Kidney epithelial cell (primary cell): ENCODE measurements around the gene ANKFN1. TPM values are rescaled to one million over a fixed set of nuclear protein-coding genes. Genes with fewer than 3 reads are reported as not detected.

Experiments
- DNase-seq: peaks from one replicate; pipeline ENCODE4 v3.0.0-alpha.2; 2010; ENCODE audit warnings: low read depth
- H3K27me3 ChIP-seq: 2 replicates; pipeline ENCODE4 v1.6.0; 2011; ENCODE audit warnings: low read length; ENCODE audit not compliant: control insufficient read depth, insufficient read depth
- H3K36me3 ChIP-seq: 2 replicates; pipeline ENCODE4 v1.5.1; 2011; ENCODE audit warnings: low read length; ENCODE audit not compliant: control insufficient read depth, insufficient read depth
- H3K4me3 ChIP-seq: 2 replicates; pipeline ENCODE4 v1.5.1; 2011; ENCODE audit warnings: low read depth, mild to moderate bottlenecking, control low read depth, low read length
- total RNA-seq: library from RNA; depleted of rRNA; stranded (reverse); fragments of >200 nt; gene quantifications from 2 replicates; pipeline ENCODE4 v1.2.3, GENCODE V29; 2015
- TF ChIP-seq, protein P1 (sequence below): IDR thresholded peaks from 2 replicates; pipeline ENCODE4 v1.5.1; 2011; ENCODE audit warnings: mild to moderate bottlenecking, moderate library complexity, low read length, control low read depth, inconsistent platforms; ENCODE audit not compliant: insufficient read depth, poor library complexity, severe bottlenecking

ANKFN1 gene
- total RNA-seq, 1 donor from 2014 or later, result not detected

DNA sequence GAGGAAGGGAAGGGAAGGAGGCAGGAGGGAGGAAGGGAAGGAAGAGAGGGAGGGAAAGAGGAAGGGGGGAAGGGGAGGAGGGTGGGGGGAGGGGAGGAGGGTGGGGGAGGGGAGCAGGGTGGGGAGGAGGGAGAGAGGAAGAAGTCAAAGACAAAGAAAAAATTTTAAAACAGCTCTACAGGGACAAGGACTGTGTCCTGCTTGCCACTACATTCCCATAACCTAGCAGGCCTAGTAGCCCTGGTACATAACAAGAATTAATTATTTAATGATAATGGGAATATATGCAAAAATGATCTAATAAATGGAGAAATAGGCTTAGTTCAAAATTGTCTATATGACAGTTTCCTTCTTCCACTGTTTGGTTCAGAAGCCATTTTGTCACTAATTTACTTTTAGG, 392.7 kb downstream of the ANKFN1 start:
- no peak for DNase-seq
- H3K4me3 ChIP-seq, result no peak overlapping the region
- TF ChIP-seq, protein P1, sequence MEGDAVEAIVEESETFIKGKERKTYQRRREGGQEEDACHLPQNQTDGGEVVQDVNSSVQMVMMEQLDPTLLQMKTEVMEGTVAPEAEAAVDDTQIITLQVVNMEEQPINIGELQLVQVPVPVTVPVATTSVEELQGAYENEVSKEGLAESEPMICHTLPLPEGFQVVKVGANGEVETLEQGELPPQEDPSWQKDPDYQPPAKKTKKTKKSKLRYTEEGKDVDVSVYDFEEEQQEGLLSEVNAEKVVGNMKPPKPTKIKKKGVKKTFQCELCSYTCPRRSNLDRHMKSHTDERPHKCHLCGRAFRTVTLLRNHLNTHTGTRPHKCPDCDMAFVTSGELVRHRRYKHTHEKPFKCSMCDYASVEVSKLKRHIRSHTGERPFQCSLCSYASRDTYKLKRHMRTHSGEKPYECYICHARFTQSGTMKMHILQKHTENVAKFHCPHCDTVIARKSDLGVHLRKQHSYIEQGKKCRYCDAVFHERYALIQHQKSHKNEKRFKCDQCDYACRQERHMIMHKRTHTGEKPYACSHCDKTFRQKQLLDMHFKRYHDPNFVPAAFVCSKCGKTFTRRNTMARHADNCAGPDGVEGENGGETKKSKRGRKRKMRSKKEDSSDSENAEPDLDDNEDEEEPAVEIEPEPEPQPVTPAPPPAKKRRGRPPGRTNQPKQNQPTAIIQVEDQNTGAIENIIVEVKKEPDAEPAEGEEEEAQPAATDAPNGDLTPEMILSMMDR, result no peak
- H3K27me3 ChIP-seq, result no peaks in the 10 kb centered on the region
- H3K36me3 ChIP-seq, result no peaks in the 10 kb centered on the region

DNA sequence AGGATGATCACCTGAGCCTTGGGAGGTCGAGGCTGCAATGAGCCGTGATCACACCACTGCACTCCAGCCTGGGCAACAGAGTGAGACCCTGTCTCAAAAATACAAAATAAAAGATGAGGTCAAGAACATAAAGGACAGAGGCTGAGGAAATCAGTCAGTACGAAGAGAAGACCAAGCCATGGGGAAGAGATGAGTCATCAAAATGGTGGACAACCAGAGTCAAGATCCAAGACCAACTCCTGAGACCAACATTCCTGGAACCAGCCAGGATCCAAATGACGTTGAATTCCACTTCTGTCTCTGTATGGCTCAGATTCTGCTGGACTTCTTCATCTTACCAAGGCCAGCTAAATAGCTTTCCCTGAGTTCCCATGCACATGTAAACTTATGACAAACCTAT, 395.4 kb downstream of the ANKFN1 start:
- TF ChIP-seq, protein P1, result no peak
- H3K36me3 ChIP-seq, result no peaks in the 10 kb centered on the region
- no peaks in the 10 kb centered on the region for H3K27me3 ChIP-seq
- DNase-seq, result no peak
- H3K4me3 ChIP-seq, result no peak overlapping the region

DNA sequence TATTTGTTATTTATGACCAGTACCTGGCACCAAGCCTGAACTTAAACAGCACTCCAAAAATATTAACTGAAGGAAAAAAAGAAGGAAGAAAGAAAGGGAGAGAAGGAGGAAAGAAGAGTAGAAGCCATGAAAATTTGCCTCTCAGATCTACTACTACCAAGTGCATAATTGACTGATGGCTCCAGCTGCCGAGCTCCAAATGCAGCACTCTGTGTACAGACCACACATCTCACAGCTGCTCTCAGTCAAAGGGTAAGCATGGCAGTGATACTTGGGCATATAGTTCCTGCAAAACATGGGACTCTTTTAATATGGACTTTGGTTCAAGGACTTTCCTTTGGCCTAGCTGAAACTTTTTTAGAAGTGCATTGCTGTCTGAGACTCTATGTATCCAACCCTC, 396.2 kb downstream of the ANKFN1 start:
- Histone ChIP-seq H3K27me3 (no peaks in the 10 kb centered on the region), H3K36me3 (no peaks in the 10 kb centered on the region), H3K4me3 (no peak overlapping the region)
- DNase-seq, result no peak
- TF ChIP-seq, protein P1, result no peak

DNA sequence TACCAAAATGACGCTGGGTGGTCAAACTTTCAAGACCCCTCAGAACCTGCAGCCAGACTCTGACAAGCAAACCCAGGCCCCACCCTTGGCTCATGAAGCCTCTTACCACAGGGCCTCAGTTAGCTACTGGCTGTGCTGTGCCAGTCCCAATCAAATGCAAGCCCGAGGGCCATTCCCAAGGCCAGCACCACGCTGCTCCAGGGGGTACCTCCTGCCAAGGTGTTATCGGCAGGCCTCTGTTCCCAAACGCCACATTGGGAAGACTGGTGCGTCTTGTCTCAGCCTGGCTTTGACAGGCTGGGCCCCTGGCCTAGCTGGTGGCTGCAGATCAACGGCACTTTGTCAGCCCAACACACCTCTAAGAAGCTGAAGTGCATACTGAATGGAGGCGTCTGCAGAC, 404.4 kb downstream of the ANKFN1 start:
- Histone ChIP-seq H3K36me3 (no peaks in the 10 kb centered on the region), H3K4me3 (no peak overlapping the region), H3K27me3 (no peaks in the 10 kb centered on the region)
- TF ChIP-seq, protein P1, result no peak
- DNase-seq, result no peak

DNA sequence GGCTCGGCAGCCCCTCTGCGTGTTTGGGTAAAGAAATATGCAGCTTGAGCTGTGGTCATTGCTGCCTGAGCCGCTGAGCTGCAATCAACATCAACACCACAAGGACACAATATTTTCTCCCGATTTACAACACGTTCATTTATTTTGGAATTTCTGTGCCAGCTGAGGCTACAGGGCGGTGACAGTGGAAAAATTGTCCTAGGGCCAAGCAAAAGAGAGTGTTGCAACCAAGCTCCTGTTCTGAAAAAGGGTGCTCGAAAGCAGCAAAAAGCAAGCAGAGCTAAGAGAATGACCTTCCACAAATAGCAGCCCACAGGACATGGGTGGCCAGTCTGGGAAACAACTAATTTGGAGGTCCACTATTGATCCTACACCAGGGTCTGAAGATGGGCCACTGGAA, 404.8 kb downstream of the ANKFN1 start:
- TF ChIP-seq, protein P1, result no peak
- no peak overlapping the region for H3K4me3 ChIP-seq
- no peak for DNase-seq
- H3K27me3 ChIP-seq, result no peaks in the 10 kb centered on the region
- H3K36me3 ChIP-seq, result no peaks in the 10 kb centered on the region
